ENCODE results near the gene TBC1D14. TPM values are rescaled to one million over a fixed set of nuclear protein-coding genes. Genes with fewer than 3 reads are reported as not detected.
A peak's percentile ranks its signal among the peaks of the same experiment; 100 is the strongest.

TBC1D14 gene
- total RNA-seq, 2 experiments from 2014 or later, result 38.4 to 44.1 TPM

GRCh38 chr4:6939761-6940743 is 30.4 kb downstream of the TBC1D14 start:
- BruUV-seq (replicated peaks), result no TSS peak
- H3K79me2 ChIP-seq (ENCODE audit: insufficient read depth, low read depth, low read length), result no peaks in the 10 kb centered on the region

GRCh38 chr4:6940744-6941137 is 31.1 kb downstream of the TBC1D14 start:
- H3K4me2 ChIP-seq (ENCODE audit: low read length), result peak overlapping the region; percentile 17; the same call in 1 of the 2 replicates
- CTCF ChIA-PET (ENCODE audit: unreplicated experiment), result no interaction called here
- no TSS peak for BruUV-seq (replicated peaks)
- no peak for TF ChIP-seq EZH2phosphoT487 (IDR thresholded peaks at IDR 0.05; ENCODE audit: borderline replicate concordance, low read depth, low read length)
- TF ChIP-seq CTCF (conservative IDR thresholded peaks at IDR 0.05; ENCODE audit: low read length), result no peak
- no peak for DNase-seq (ENCODE audit: low spot score)
- POLR2A ChIA-PET, result interaction anchor here (0.6 to 2.0 kb wide), 6 partner anchors 25 to 302 kb away, joined by 3 to 5 read pairs (median 4); partner anchors contain the start of gene TBC1D14
- peaks cover 57% of the 10 kb centered on the region for H3K4me1 ChIP-seq (ENCODE audit: insufficient read depth, low read length, poor library complexity, severe bottlenecking)
- no peak overlapping the region for H2AFZ ChIP-seq (ENCODE audit: low read length)
- H4K20me1 ChIP-seq (ENCODE audit: insufficient read depth, low read length), result no peaks in the 10 kb centered on the region
- no peaks in the 10 kb centered on the region; the same call in 1 of the 2 replicates for H3K36me3 ChIP-seq (ENCODE audit: insufficient read depth, low read length)
- H3K27ac ChIP-seq (ENCODE audit: low read depth, low read length, poor library complexity, severe bottlenecking), result no peak overlapping the region
- no peaks in the 10 kb centered on the region for H3K79me2 ChIP-seq (ENCODE audit: insufficient read depth, low read depth, low read length)
- no peaks in the 10 kb centered on the region for H3K9me3 ChIP-seq (ENCODE audit: low read length)
- intact Hi-C loops (cut with micrococcal nuclease; ENCODE audit: unreplicated experiment), result no loop called here
- no peak overlapping the region for H3K4me3 ChIP-seq (ENCODE audit: low read depth, low read length, poor library complexity, severe bottlenecking)
- no peaks in the 10 kb centered on the region for H3K9me2 ChIP-seq (ENCODE audit: insufficient read depth, low read length)

More at GRCh38 chr4:6939761-6940743, 30.4 kb downstream of the TBC1D14 start:
- no peak overlapping the region for H3K4me3 ChIP-seq (ENCODE audit: low read depth, low read length, poor library complexity, severe bottlenecking)
- H3K9me2 ChIP-seq (ENCODE audit: insufficient read depth, low read length), result no peaks in the 10 kb centered on the region
- H3K4me1 ChIP-seq (ENCODE audit: insufficient read depth, low read length, poor library complexity, severe bottlenecking), result peaks cover 57% of the 10 kb centered on the region
- no peaks in the 10 kb centered on the region for H3K9me3 ChIP-seq (ENCODE audit: low read length)
- no peak for DNase-seq (ENCODE audit: low spot score)
- POLR2A ChIA-PET, result interaction anchor here (0.6 kb wide), 3 partner anchors 69 to 160 kb away, joined by 3 to 4 read pairs (median 3); no protein-coding TSS in a partner anchor
- no peaks in the 10 kb centered on the region for H4K20me1 ChIP-seq (ENCODE audit: insufficient read depth, low read length)
- intact Hi-C loops (cut with micrococcal nuclease; ENCODE audit: unreplicated experiment), result no loop called here
- no peak overlapping the region for H2AFZ ChIP-seq (ENCODE audit: low read length)
- H3K4me2 ChIP-seq (ENCODE audit: low read length), result peak overlapping the region; percentile 17; the same call in 1 of the 2 replicates
- no peaks in the 10 kb centered on the region; the same call in 1 of the 2 replicates for H3K36me3 ChIP-seq (ENCODE audit: insufficient read depth, low read length)
- H3K27ac ChIP-seq (ENCODE audit: low read depth, low read length, poor library complexity, severe bottlenecking), result no peak overlapping the region
- no peak for TF ChIP-seq CTCF (conservative IDR thresholded peaks at IDR 0.05; ENCODE audit: low read length)
- no peak for TF ChIP-seq EZH2phosphoT487 (IDR thresholded peaks at IDR 0.05; ENCODE audit: borderline replicate concordance, low read depth, low read length)
- CTCF ChIA-PET (ENCODE audit: unreplicated experiment), result no interaction called here
